ENCODE measurements around the gene PSD2. TPM values are rescaled to one million over a fixed set of nuclear protein-coding genes. Genes with fewer than 3 reads are reported as not detected.

PSD2 gene
- total RNA-seq, 1 experiment from 2014 or later = 0.05 TPM

- CTCF ChIA-PET = no interaction called here
- intact Hi-C loops (cut with micrococcal nuclease; ENCODE audit: unreplicated experiment) = no loop called here
- TF ChIP-seq TCF7L2 (IDR thresholded peaks at IDR 0.05; ENCODE audit: low read depth, low read length) (no peak), CTCF (IDR thresholded peaks at IDR 0.05) (no peak)
- no peaks in the 10 kb centered on the region for H3K27me3 ChIP-seq (ENCODE audit: control insufficient read depth, insufficient read depth, low read length)
- no TSS peak for BruUV-seq (replicated peaks)
- DNase-seq (ENCODE audit: low read depth, low spot score) = no peak
- no peak for ATAC-seq
- no peaks in the 10 kb centered on the region for H3K36me3 ChIP-seq (ENCODE audit: control insufficient read depth, insufficient read depth, low read length)
- no peak overlapping the region for H3K4me3 ChIP-seq (ENCODE audit: low read depth in 2 of 2, low read length in 2 of 2)
- POLR2A ChIA-PET = no interaction called here
- no peak overlapping the region for H3K27ac ChIP-seq (ENCODE audit: low read length)
- no peaks in the 10 kb centered on the region for H3K4me1 ChIP-seq (ENCODE audit: control insufficient read depth, insufficient read depth, low read length)
- in situ Hi-C loops (cut with HindIII; ENCODE audit: low pct_unique_long_range_greater_than_20kb, low sequenced_read_pairs) = no loop called here
- no peaks in the 10 kb centered on the region for H3K9me3 ChIP-seq (ENCODE audit: control insufficient read depth, insufficient read depth, low read depth, low read length)
Observed at GRCh38 chr5:139885857-139886208, 90.2 kb downstream of the PSD2 start.

- H3K27ac ChIP-seq (ENCODE audit: low read length) = no peak overlapping the region
- ATAC-seq (no peak), DNase-seq (ENCODE audit: low read depth, low spot score) (no peak)
- no peaks in the 10 kb centered on the region for H3K4me1 ChIP-seq (ENCODE audit: control insufficient read depth, insufficient read depth, low read length)
- intact Hi-C loops (cut with micrococcal nuclease; ENCODE audit: unreplicated experiment) = no loop called here
- ChIA-PET CTCF (no interaction called here), POLR2A (no interaction called here)
- no peaks in the 10 kb centered on the region for H3K36me3 ChIP-seq (ENCODE audit: control insufficient read depth, insufficient read depth, low read length)
- TF ChIP-seq POLR2AphosphoS5 (IDR thresholded peaks at IDR 0.05; ENCODE audit: low read depth, low read length) = no peak
- no peak for TF ChIP-seq CTCF (IDR thresholded peaks at IDR 0.05)
- TF ChIP-seq SIN3A (IDR thresholded peaks at IDR 0.05; ENCODE audit: borderline replicate concordance, insufficient read depth, low read depth, low read length) = no peak
- TF ChIP-seq, protein P1, sequence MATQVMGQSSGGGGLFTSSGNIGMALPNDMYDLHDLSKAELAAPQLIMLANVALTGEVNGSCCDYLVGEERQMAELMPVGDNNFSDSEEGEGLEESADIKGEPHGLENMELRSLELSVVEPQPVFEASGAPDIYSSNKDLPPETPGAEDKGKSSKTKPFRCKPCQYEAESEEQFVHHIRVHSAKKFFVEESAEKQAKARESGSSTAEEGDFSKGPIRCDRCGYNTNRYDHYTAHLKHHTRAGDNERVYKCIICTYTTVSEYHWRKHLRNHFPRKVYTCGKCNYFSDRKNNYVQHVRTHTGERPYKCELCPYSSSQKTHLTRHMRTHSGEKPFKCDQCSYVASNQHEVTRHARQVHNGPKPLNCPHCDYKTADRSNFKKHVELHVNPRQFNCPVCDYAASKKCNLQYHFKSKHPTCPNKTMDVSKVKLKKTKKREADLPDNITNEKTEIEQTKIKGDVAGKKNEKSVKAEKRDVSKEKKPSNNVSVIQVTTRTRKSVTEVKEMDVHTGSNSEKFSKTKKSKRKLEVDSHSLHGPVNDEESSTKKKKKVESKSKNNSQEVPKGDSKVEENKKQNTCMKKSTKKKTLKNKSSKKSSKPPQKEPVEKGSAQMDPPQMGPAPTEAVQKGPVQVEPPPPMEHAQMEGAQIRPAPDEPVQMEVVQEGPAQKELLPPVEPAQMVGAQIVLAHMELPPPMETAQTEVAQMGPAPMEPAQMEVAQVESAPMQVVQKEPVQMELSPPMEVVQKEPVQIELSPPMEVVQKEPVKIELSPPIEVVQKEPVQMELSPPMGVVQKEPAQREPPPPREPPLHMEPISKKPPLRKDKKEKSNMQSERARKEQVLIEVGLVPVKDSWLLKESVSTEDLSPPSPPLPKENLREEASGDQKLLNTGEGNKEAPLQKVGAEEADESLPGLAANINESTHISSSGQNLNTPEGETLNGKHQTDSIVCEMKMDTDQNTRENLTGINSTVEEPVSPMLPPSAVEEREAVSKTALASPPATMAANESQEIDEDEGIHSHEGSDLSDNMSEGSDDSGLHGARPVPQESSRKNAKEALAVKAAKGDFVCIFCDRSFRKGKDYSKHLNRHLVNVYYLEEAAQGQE (IDR thresholded peaks at IDR 0.05; ENCODE audit: insufficient read depth in 1 of 2, low read depth in 2 of 2, low read length in 1 of 2) = no peak
- TF ChIP-seq TCF7L2 (IDR thresholded peaks at IDR 0.05; ENCODE audit: low read depth, low read length) = no peak
- in situ Hi-C loops (cut with HindIII; ENCODE audit: low pct_unique_long_range_greater_than_20kb, low sequenced_read_pairs) = no loop called here
- H3K9me3 ChIP-seq (ENCODE audit: control insufficient read depth, insufficient read depth, low read depth, low read length) = no peaks in the 10 kb centered on the region
- H3K27me3 ChIP-seq (ENCODE audit: control insufficient read depth, insufficient read depth, low read length) = no peaks in the 10 kb centered on the region
- BruUV-seq (replicated peaks) = no TSS peak
- no peak overlapping the region for H3K4me3 ChIP-seq (ENCODE audit: low read depth in 2 of 2, low read length in 2 of 2)
Observed at GRCh38 chr5:139886213-139886612, 90.6 kb downstream of the PSD2 start.

DNA sequence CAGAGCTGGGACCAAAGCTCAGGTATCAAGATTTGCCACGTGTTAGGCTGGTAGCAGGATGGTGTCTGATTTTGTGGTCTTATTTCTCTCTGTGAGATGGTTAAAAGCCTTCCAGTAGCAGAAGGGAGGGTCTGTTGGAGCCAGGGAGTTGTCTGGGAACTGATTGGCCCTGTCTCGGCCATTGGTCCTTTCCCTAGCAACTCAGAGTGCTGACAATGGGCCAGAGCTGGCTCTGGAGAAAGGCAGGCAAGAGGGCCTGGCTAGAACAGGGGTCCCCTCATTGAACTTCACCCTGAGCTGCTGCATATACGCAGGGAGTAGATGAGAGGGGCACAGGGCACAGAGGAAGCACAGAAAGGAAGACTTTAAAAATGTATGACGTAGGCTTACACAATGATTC is 92.8 kb downstream of the PSD2 start:
- ChIA-PET CTCF (no interaction called here), POLR2A (no interaction called here)
- BruUV-seq (replicated peaks) = no TSS peak
- DNase-seq (ENCODE audit: low read depth, low spot score) (no peak), ATAC-seq (no peak; the same call in 1 of the 2 replicates)
- intact Hi-C loops (cut with micrococcal nuclease; ENCODE audit: unreplicated experiment) = no loop called here
- Histone ChIP-seq H3K4me1 (ENCODE audit: control insufficient read depth, insufficient read depth, low read length) (no peaks in the 10 kb centered on the region), H3K9me3 (ENCODE audit: control insufficient read depth, insufficient read depth, low read depth, low read length) (no peaks in the 10 kb centered on the region), H3K27ac (ENCODE audit: low read length) (no peak overlapping the region), H3K27me3 (ENCODE audit: control insufficient read depth, insufficient read depth, low read length) (no peaks in the 10 kb centered on the region), H3K36me3 (ENCODE audit: control insufficient read depth, insufficient read depth, low read length) (no peaks in the 10 kb centered on the region), H3K4me3 (ENCODE audit: low read depth in 2 of 2, low read length in 2 of 2) (no peak overlapping the region)
- in situ Hi-C loops (cut with HindIII; ENCODE audit: low pct_unique_long_range_greater_than_20kb, low sequenced_read_pairs) = no loop called here
- TF ChIP-seq, protein P1 (IDR thresholded peaks at IDR 0.05; ENCODE audit: insufficient read depth in 1 of 2, low read depth in 2 of 2, low read length in 1 of 2) = no peak
- TF ChIP-seq TCF7L2 (IDR thresholded peaks at IDR 0.05; ENCODE audit: low read depth, low read length) (no peak), CTCF (IDR thresholded peaks at IDR 0.05) (no peak), POLR2AphosphoS5 (IDR thresholded peaks at IDR 0.05; ENCODE audit: low read depth, low read length) (no peak)
